ENCODE measurements around the gene ENDOG.

- TF ChIP-seq EZH2 (IDR thresholded peaks at IDR 0.05; ENCODE audit: borderline replicate concordance, low read length) (no peak), CTCF (conservative IDR thresholded peaks at IDR 0.05 in 1 of 2, IDR thresholded peaks at IDR 0.05 in 1 of 2; ENCODE audit: extremely low read depth in 1 of 2, insufficient read depth in 1 of 2, low read depth in 1 of 2, low read length in 2 of 2) (no peak)
These were observed 9.8 kb upstream of the ENDOG start for GRCh38 chr9:128808543-128808942.

Measured in mammary epithelial cell (primary cell).